HG03060 (cell line): ENCODE results near the gene NET1.
"Not testable (repeated sequence)": the region's sequence is repeated elsewhere in the genome, so short reads cannot be mapped to it uniquely, and the experiment has no call there.

Experiments
- ATAC-seq: cut with Tn5 transposase; IDR thresholded peaks from one replicate; pipeline ENCODE4 v1.9.1; 2021; ENCODE audit warnings: low read depth, moderate number of reproducible peaks; ENCODE audit not compliant: unreplicated experiment

The NET1 gene

DNA sequence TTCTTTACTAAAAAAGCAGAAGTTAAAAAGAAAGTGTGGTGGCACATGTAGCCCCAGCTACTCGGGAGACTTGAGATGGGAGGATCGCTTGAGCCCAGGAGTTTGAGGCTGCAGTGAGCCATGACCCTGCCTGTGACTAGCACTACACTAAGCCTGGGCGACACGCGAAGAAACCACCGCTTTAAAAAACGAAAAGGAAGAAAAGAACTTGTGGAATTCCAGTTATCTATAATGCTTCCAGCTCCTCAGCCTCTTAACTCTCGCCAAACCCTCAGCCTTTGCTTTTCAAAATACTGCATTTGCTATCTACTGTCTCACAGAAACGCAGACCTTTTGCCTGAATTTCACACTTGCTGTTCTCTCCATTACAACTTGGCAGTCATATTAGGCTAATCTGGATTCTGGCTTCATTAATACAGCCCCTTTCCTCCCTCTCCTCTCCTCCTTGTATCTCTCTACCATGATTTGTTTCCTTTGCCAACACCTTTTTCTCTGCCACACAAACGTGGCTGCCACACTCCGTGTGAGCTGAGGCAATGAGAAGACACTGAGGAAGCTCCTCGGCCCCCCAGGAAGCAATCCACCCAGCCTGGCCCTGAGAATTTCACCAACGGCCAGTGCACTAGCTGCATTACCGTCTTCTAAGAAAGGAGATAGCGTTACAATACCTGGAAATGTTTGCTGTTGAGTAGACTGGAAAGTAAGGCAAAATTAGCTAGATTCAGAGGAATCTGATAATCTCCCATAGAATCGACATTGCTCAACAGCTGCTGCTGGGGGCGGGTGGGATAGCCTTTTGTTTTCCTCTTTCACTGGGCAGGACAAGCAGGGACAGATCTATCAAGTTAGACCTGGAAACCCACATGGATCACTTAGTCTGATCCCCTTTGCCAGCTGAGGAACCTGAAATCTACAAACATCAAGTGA, 49.8 kb downstream of the NET1 start:
- ATAC-seq, result no peak

- ATAC-seq, result no peak
Observed at GRCh38 chr10:5462841-5463293, 50.5 kb downstream of the NET1 start.

DNA sequence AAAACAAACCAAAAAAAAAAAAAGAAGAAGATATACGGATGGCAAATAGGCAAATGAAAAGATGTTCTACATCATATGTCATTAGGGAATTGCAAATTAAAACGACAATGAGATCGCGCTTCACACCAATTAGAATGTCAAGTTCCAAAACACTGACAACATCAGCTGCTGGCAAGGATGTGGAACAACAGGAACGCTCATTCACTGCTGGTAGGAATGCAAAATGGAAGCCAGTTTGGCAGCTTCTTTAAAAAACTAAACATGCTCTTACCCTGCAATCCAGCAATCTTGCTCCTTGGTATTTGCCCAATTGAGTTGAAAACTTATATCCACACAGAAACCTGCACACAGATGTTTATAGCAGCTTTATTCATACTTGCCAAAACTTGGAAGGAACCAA, 52.2 kb downstream of the NET1 start:
- ATAC-seq, result no peak

DNA sequence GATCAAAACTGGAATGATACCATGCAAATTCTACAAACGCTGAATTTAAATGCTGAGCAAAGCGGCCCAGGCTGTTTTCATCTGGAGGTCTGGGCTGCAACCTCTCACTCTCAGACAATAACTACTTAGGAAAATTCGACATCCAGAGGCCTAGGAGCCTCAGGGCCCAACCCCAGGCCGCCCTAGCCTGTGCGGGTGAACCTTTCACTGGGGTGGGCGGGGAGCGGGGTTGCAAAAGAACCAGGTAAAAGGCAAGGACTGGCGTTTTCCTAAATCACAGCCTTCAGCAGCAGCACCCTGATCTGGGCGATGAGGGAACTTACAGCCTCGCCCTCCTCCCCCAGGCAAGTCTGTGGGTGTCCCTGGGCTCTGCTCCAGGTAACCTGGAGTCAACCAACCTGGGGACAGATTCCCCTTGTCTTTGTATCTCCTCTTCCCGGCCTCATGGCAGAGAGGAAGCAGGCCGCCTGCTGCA, 53.7 kb downstream of the NET1 start:
- no peak for ATAC-seq

- ATAC-seq, result no peak
Observed at GRCh38 chr10:5466451-5467206, 54.3 kb downstream of the NET1 start.

- no peak for ATAC-seq
Observed at GRCh38 chr10:5467207-5467535, 54.8 kb downstream of the NET1 start.

DNA sequence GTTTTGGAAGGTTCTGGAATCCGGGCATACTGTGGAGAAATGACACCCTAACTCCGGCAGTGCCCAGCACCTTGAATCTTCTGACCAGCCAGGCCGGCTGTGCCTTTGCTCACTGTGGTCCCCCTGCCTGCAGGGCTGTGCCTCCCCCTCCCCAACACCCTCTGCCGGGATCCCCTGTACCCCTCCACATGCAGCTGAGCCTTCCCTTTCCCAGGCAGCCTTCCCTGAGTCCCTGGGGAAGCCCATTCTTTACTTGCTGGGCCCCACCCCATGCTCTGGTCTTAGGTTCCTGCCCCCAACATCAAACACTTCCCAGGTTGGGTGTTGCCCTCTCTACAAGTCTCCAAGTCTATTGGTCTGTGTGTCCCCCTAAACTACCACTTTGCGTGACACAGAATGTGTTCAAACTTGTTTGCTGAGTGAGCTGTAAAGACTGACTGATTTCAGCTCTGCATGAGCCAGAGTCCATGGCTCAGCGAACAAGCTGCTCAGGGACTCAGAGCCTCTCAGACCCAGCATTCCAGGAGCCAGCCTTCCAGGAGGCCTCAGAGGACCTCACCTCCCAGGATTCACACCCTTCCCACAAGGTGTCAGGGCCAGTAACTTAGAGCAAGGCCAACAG, 55.4 kb downstream of the NET1 start:
- no peak for ATAC-seq

DNA sequence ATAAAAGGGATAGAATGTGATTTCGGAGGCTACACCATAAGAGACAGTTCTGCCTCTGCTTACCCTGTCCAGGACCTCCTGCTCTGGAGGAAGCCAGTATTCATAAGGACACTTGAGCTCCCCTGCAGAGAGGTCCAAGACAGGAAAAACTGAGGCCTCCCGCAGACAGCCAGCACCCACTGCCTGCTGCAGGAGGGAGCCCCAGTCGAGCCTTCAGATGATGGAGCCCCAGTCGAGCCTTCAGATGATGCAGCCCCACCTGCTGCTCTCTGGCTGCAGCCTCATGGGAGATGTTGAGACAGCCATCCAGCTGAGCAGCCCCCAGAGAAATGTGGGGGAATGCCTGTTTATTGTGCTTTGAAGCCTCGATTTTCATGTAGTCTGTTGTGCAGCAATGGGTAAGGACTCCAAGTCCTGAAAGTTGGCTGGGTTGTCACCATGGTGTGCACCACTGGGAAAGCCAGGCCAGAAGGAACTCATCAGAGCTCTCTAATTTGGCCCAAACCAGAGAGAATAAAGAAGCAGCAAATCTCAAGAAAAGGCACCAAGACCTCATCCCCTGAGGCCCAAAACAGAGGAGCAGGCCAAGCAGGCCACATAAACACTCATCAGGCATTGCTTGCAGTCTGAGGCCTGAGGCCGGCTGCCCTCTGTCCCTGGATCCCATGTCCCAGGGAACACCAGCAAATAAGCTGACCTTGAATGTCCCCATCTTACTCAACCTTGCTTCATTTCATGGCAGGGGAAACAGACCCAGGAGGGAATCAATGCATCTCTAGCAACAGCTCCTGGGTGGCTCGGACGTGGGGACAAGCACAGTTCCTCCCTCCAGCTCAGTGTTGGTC, 56.1 kb downstream of the NET1 start:
- no peak for ATAC-seq

DNA sequence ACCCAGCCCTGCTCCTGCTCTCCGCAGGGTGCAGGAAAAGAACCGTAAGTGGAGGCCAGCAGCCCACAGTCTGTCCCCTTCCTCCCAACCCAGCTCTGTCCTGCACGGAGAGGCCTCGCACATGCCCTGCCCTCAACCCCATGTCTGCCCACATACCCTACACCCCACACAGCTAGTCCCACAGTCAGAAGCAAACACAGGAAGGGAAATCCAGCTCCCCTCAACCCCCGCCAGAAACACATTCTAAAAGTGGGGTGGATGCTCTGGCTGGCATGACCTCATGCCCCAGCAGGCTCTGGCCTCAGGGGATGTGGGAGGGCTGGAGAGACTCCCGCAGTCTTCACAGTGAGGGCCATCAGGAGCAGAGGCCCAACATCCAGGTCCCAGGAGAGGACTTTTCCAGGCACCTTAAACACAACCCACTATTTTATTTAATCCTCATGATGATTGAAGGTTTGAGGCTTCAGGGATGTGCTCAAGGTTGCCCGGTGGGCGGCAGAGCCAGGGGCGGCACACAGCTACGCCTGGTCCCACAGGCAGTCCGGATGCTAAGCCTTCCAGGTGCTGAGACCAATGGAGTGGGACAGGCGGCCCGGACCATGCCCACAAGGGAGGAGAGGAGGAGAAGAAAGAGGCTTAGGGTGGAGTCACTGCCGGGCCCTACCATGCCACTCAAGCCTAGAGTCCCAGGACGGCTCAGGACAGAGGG, 57.1 kb downstream of the NET1 start:
- ATAC-seq, result no peak

- no peak for ATAC-seq
Observed at GRCh38 chr10:5470062-5470751, 57.9 kb downstream of the NET1 start.

- not testable (repeated sequence) for ATAC-seq
Observed at GRCh38 chr10:5474642-5475041, 62.3 kb downstream of the NET1 start.

DNA sequence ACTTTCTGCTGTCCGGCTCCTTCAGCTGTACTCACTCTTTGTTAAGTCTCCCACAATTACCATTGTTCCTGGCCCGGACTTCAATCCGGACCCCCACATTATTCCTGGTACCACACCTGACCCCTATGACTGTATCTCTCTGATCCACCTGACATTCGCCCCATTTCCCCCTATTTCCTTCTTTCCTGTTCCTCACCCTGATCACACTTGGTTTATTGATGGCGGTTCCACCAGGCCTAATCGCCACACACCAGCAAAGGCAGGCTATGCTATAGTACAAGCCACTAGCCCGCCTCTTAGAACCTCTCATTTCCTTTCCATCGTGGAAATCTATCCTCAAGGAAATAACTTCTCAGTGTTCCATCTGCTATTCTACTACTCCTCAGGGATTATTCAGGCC, 62.7 kb downstream of the NET1 start:
- not testable (repeated sequence) for ATAC-seq

GRCh38 chr10:5475974-5476807, 63.8 kb downstream of the NET1 start:
- not testable (repeated sequence) for ATAC-seq

DNA sequence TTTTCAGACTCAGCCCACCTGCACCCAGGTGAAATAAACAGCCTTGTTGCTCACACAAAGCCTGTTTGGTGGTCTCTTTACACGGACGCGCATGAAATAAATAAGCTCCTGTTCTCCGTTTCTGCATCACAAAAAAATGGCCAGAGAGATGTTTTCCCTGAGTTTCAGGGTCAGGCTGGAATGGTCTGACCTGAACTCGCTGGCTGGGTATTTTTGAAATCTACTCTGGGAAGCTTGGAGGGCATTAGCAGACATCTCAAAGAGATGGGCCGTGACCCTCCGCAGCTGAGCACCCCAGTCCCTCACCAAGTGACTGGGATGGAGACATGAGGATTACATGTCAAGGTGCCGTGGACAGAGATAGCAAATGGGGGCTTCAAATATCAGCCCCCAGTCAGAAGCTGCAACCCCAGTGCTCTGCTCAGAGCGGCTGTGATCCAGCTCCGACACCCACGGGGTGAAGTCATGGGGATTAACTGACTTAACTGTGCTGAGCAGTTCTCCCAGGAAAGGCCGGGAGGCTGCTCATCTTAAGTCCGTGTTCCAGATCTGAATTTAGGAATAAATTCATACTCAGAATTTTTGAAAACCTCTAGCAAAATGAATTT, 64.7 kb downstream of the NET1 start:
- no peak for ATAC-seq

DNA sequence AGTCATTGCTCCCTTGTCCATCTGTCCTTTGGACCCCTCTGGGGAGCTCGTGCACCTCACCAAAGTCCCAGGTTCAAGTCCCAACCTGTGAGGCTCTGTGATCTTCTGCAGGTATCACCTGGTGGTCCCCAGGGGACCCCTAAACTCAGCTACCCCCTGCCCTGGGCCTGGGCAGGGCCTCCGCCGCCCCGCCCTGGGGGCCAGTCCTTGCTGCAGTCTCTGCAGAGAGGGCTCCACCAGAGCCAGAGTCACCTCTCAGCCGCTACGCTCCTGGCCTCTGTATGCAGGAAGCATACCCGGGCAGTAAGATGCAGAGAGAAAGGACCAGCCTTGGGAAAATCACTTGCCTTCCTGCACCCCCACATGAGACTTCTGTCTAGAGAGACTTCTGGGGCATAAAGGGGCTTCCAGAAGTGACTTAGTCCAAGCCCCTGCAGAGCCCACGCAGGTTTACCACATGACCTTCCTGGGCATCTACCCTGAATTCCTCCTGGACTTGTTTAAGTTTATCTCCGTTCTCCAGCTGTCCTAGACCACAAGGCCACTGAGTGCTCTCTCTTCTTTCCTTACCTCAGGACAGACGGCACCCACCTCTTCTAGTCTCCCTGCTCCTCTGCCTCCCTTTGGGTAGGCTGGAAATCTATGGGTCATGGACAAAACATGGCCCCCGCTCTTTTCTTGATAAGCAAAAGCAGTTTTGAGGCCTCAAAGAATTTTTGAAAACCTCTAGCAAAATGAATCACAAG, 65.8 kb downstream of the NET1 start:
- no peak for ATAC-seq

GRCh38 chr10:5478694-5479305, 66.4 kb downstream of the NET1 start:
- ATAC-seq, result no peak
